Cardiac muscle cell (in vitro differentiated cells and primary cell): Measurements from ENCODE around the gene MANEA. TPM values are rescaled to one million over a fixed set of nuclear protein-coding genes. Genes with fewer than 3 reads are reported as not detected.

Experiments used
- DNase-seq, 2 donors: peaks; one replicate each; pipeline versions ENCODE4 v3.0.0 to v3.0.0-alpha.2; 2010 to 2017; ENCODE audit warnings: low read depth in 1 of 2, low spot score in 1 of 2
- H3K27ac ChIP-seq: fragments of 200-600 bp; sonication (generic); 2 replicates; pipeline ENCODE4 v1.5.1; 2016
- H3K27me3 ChIP-seq: fragments of 200-600 bp; sonication (generic); 2 replicates; pipeline ENCODE4 v1.6.0; 2016; ENCODE audit warnings: control low read depth
- H3K36me3 ChIP-seq: fragments of 200-600 bp; sonication (generic); 2 replicates; pipeline ENCODE4 v1.5.1; 2016; ENCODE audit warnings: control low read depth
- H3K4me1 ChIP-seq: fragments of 200-600 bp; sonication (generic); 2 replicates; pipeline ENCODE4 v1.8.1; 2017; ENCODE audit warnings: low read depth, mild to moderate bottlenecking, mixed run types
- H3K4me3 ChIP-seq: fragments of 200-600 bp; sonication (generic); 2 replicates; pipeline ENCODE4 v1.5.1; 2016; ENCODE audit warnings: mild to moderate bottlenecking
- H3K9me3 ChIP-seq: fragments of 200-600 bp; sonication (generic); 2 replicates; pipeline ENCODE4 v1.5.1; 2017; ENCODE audit warnings: low read depth, mild to moderate bottlenecking, control low read depth
- polyA plus RNA-seq: library from polyadenylated mRNA; unstranded; fragments of >200 nt; fragmentation: Nextera tagmentation; extraction: Ambion mirVana; gene quantifications from 2 replicates; pipeline ENCODE4 v1.2.1, GENCODE V29; 2016
- total RNA-seq: library from RNA; depleted of rRNA; stranded (reverse); fragments of >200 nt; gene quantifications from 2 replicates; pipeline ENCODE4 v1.2.3, GENCODE V29; 2016
- TF ChIP-seq, protein P1 (sequence below): IDR thresholded peaks from 2 replicates; pipeline ENCODE4 v1.5.1; 2012; ENCODE audit warnings: low read depth, mild to moderate bottlenecking, low read length

The MANEA gene
- total and polyA plus RNA-seq, 2 experiments from 2014 or later, result 7.3 to 8.8 TPM

- Histone ChIP-seq H3K27me3 (no peaks in the 10 kb centered on the region), H3K4me3 (no peak overlapping the region), H3K36me3 (no peaks in the 10 kb centered on the region), H3K27ac (no peak overlapping the region), H3K4me1 (no peaks in the 10 kb centered on the region), H3K9me3 (no peaks in the 10 kb centered on the region)
- DNase-seq, result peak in 1 of 2 donors; percentile 23
- TF ChIP-seq, protein P1, sequence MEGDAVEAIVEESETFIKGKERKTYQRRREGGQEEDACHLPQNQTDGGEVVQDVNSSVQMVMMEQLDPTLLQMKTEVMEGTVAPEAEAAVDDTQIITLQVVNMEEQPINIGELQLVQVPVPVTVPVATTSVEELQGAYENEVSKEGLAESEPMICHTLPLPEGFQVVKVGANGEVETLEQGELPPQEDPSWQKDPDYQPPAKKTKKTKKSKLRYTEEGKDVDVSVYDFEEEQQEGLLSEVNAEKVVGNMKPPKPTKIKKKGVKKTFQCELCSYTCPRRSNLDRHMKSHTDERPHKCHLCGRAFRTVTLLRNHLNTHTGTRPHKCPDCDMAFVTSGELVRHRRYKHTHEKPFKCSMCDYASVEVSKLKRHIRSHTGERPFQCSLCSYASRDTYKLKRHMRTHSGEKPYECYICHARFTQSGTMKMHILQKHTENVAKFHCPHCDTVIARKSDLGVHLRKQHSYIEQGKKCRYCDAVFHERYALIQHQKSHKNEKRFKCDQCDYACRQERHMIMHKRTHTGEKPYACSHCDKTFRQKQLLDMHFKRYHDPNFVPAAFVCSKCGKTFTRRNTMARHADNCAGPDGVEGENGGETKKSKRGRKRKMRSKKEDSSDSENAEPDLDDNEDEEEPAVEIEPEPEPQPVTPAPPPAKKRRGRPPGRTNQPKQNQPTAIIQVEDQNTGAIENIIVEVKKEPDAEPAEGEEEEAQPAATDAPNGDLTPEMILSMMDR, result no peak
Observed at GRCh38 chr6:95545226-95545625, 32.1 kb upstream of the MANEA start.

DNA sequence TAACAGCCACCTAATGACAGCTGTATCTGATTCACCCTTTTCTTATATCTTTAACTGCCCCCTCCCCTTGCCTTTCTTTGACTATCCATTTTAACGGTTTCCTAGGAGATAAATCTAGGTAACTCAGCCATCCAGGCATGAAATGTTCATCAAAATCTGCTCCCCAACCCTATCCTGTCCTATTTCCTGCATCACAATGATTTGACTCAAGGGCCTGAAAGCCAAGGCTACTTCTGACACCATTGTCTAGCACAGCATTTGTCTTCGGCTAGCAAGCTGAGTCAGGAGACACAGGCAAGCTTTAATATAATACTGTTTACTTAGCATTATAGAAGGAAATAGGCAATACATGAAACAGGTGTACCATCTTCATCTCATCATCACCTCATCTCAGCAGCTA lies 31.6 kb upstream of the MANEA start:
- no peaks in the 10 kb centered on the region for H3K27me3 ChIP-seq
- H3K27ac ChIP-seq, result no peak overlapping the region
- TF ChIP-seq, protein P1, result no peak
- no peaks in the 10 kb centered on the region for H3K36me3 ChIP-seq
- DNase-seq, result no peak
- no peak overlapping the region for H3K4me3 ChIP-seq
- no peaks in the 10 kb centered on the region for H3K4me1 ChIP-seq
- no peaks in the 10 kb centered on the region for H3K9me3 ChIP-seq

- no peak for DNase-seq
- Histone ChIP-seq H3K4me1 (no peaks in the 10 kb centered on the region), H3K4me3 (no peak overlapping the region), H3K27ac (no peak overlapping the region), H3K36me3 (no peaks in the 10 kb centered on the region), H3K27me3 (no peaks in the 10 kb centered on the region), H3K9me3 (no peaks in the 10 kb centered on the region)
- TF ChIP-seq, protein P1, result no peak
Observed at GRCh38 chr6:95546148-95546547, 31.2 kb upstream of the MANEA start.

- TF ChIP-seq, protein P1, result no peak
- Histone ChIP-seq H3K27me3 (no peaks in the 10 kb centered on the region), H3K36me3 (no peaks in the 10 kb centered on the region), H3K27ac (no peak overlapping the region), H3K4me3 (no peak overlapping the region), H3K9me3 (no peaks in the 10 kb centered on the region), H3K4me1 (no peaks in the 10 kb centered on the region)
- no peak for DNase-seq
Observed at GRCh38 chr6:95547043-95547442, 30.3 kb upstream of the MANEA start.

DNA sequence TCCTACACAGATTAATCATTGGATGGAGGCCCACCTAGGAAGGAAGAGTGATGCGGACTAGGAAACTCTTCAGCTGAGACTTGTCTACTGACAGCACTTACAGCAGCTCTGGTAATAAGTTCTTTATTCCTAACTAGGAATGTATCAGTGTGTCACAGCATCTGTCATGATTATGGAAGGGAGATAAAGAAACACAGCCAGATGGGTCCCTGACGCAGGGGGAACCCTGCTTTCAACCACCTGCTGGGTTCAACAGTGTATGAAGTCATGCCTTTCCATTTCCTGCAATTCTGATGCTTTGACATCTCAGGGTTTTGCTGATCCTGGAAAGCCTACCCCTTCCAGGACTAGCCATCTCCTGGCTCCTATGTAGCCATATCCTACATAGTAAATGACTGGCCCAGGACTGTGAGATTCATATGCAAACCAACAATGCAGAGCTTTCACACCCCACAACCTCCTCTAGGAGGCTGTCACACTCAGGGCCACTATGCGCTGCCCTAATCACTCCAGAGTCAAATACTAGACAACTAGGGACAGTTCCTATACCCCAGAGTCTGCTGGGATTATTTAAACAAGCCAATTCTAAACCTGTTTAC lies 29.0 kb upstream of the MANEA start:
- no peak overlapping the region for H3K4me3 ChIP-seq
- DNase-seq, result no peak
- H3K27ac ChIP-seq, result no peak overlapping the region
- H3K4me1 ChIP-seq, result no peaks in the 10 kb centered on the region
- TF ChIP-seq, protein P1, result no peak
- H3K27me3 ChIP-seq, result no peaks in the 10 kb centered on the region
- no peaks in the 10 kb centered on the region for H3K9me3 ChIP-seq
- no peaks in the 10 kb centered on the region for H3K36me3 ChIP-seq
